ENCODE measurements around the gene HECA. TPM values are rescaled to one million over a fixed set of nuclear protein-coding genes. Genes with fewer than 3 reads are reported as not detected.
"Not testable (repeated sequence)": the region's sequence is repeated elsewhere in the genome, so short reads cannot be mapped to it uniquely, and the experiment has no call there.

HECA gene, protein sequence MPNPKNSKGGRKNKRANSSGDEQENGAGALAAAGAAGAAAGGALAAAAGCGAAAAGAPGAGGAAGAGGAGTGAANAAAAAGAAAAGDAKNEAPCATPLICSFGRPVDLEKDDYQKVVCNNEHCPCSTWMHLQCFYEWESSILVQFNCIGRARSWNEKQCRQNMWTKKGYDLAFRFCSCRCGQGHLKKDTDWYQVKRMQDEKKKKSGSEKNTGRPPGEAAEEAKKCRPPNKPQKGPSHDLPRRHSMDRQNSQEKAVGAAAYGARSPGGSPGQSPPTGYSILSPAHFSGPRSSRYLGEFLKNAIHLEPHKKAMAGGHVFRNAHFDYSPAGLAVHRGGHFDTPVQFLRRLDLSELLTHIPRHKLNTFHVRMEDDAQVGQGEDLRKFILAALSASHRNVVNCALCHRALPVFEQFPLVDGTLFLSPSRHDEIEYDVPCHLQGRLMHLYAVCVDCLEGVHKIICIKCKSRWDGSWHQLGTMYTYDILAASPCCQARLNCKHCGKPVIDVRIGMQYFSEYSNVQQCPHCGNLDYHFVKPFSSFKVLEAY
- total RNA-seq (2014; rRNA removed; shearing (Covaris generic)): 7.5 and 10.8 TPM in 2 replicates

DNA sequence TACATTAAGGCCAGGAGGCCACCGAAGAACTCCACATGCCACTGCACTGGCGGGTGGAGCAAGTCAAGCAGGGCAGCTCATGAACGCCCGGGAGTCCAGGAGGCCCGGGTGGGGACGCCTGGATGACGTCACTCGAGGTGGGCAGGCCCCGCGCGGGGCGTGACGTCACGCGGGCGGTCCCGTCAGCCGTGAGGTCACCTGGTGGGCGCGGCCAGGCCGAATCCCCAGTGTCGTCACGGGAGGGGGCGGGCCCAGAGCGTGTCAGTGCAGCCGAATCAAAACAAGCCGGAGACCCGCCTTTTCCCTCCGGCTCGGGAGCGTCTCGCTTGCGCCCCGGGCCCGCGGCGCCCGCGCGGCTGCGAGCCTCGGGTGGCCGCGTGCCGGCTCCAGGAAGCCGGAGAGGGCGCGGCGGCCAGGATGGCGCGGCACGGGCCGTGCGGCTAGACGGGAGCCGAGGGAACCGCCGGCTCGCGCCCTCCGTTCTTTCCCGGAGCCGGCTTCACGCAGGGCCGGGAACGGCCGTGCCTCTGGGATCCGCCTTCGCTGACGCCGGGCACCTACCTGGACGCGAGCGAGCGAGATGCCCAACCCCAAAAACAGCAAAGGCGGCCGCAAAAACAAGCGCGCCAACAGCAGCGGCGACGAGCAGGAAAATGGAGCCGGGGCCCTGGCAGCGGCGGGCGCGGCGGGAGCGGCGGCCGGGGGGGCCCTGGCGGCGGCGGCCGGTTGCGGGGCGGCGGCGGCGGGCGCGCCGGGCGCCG, at the start of gene HECA:
Gene HECA (plus strand): TSS at position 264 of the 761 bp plus-strand sequence. CDS start 317 bp downstream, at position 581.
- DNase-seq (ENCODE audit: low spot score): peak; percentile 84

DNA sequence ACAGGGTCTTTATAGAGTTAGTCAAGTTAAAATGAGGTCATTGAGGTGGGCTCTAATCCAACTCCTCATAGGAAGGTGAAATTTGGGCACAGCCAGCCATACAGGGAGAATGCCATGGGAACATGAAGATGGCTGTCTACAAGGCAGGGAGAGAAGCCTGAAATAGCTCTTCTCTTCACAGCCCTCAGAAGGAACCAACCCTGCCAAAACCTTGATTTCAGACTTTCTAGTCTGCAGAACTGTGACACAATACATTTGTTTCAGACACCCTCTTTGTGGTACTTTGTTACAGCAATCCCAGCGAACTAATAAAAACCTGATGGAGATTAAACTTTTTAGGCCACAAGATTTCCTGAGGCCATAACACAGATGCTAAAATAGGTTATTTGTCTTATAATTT, 43.1 kb upstream of the HECA start:
- DNase-seq (ENCODE audit: low spot score): no peak

DNA sequence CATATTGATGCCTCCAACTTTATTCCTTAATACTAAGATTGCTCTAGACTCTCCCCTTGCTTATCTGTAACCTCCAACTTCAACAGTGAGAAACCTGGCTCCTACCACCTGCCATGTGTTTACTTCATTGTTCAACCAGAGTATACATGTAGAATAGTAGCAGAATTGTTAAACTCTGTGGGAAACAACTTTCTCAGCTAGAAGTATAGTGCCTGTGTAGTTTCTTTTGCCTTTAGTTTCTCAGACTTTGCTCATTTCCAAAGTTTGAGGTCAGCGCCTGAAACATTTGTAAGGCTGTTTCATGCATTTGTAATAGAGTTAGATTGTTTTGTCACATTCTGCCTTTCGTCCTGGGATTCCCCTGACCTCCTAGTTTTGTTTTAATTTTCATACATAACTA, 34.9 kb upstream of the HECA start:
- DNase-seq (ENCODE audit: low spot score): no peak

DNA sequence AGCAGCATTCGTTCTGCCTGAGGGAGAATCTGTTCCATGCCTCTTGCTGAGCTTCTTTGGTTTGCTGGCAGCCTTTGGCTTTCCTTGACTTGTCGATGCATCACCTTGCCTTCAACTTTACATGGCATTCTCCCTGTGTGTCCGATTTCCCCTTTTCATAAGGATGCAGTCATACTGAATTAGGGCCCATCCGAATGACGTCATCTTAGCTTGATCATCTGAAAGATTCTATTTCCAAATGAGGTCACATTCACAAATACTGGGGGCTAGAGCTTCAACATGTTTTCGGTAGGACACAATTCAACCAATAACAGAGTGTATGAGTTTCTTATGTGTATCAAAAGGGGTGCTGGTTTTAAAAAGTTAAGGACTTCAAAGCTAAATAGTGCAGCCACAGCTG, 27.8 kb upstream of the HECA start:
- DNase-seq (ENCODE audit: low spot score): no peak

DNA sequence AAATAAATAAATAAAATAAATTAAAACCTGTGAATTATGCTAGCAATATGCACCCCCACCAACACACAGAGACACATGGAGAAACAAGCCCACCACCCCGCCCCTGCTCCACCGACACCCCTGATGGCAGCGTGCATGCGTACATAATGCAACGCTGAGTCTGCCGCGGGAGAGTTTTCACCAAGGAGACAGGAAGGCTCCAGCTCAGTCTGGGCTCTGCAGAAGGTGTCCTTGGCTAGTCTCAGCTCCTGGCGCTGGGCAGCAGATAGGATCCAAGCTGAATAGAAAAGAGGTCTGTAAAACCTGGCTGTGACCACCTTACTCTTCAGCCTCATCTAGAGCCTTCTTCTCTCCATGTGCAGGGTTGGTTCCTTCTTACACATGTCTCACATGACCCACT, 26.5 kb upstream of the HECA start:
- no peak for DNase-seq (ENCODE audit: low spot score)

DNA sequence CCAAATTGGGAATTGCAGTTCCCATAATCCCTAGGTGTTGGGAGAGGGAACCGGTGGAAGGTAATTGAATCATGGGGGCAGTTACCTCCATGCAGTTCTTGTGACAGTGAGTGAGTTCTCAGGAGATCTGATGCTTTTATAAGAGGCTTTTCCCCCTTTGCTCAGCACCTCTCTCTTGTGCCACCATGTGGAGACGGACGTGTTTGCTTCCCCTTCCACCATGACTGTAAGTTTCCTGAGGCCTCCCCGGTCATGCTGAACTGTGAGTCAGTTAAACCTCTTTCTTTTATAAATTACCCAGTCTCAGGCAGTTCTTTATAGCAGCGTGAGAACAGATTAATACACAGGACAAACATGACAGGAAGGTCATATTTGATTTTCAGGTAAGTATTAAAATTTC, 25.3 kb upstream of the HECA start:
- DNase-seq (ENCODE audit: low spot score): no peak

DNA sequence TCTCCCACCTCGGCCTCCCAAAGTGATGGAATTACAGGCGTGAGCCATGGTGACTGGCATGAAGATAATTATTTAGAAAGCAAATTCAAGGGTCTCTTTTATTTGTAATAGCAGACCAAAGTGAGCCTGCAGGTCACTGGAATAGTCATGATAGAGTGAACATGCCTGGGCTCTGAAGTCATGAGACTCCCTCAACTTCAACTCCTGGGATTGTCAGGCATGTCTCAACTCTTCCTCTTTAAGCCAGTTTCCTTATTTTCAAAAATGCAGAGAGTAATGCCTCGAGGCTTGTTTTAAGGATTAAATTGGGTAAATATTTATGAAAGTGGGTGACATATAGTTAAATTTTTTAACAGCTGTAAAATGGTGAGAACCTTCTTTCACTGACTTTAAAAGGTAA, 22.7 kb upstream of the HECA start:
- no peak for DNase-seq (ENCODE audit: low spot score)

DNA sequence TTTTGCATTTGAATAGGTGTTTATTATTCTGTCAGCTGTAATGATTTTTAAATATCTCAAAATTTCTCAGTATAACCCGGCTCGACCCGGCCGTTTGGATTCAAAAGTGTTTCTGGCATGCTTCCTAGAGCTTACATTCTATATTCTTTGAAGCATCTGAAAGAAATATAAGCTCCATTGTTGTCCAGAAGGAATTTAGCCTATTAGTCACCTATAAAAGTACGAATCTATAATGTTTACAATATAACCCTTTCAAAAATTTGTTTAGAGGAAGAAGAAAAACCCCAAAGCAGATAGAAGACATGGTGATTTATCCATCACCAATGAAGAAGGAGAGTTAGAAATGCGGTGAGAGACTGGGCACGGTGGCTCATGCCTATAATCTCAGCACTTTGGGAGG, 22.3 kb upstream of the HECA start:
- DNase-seq (ENCODE audit: low spot score): no peak

DNA sequence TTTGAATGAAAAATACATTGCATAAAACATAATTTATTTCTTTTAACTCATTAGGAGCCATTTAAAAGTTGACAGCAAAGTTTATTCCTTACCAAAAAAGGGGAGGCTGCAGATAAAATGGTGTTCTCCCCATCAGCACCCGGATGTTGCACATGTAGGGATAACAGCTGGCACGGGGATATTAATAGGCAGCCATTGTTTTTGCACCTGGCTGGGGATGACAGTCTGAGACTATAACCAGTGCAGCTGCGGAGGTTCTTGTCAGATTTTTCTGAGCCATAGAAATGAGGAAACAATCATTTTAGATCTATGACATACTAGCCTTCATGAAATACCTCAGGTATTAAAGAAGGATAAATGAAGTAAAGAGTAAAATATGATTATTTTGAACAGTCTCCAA, 20.1 kb upstream of the HECA start:
- DNase-seq (ENCODE audit: low spot score): no peak

DNA sequence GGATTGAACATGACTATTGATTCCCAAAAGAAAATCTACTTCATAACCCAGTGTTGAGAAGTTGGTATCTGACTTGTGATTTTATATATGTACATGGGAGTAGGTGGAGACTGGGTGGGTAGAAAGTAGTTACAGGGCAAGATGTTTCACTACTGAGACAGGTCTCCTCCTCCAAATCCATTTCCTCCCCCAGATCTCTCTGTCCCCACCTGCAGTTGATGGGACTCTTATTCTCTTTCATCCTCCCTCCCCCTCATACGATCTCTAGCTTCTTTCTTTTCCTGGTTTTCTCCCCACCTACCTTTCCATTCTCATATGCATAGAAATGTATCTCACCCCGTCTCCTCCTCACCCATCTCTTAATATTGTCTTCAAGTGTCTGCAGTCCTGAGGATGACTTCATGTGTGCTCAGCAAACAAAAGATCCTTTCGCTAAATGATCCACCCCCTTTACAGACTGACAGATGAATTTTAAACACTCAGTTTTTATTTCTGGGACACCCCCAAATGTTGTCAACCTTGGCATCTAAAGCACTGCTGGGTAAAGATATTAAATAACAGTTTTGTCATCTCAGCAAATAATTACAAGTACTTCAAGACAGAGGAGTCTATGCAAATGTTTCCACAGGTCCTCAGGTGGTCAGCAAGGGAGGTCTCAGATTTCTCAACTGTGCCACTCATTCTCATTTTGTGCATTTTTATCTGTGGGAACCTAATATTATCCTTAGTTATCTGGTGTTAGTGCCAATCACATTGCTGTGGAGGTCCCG, 18.7 kb upstream of the HECA start:
- DNase-seq (ENCODE audit: low spot score): no peak

DNA sequence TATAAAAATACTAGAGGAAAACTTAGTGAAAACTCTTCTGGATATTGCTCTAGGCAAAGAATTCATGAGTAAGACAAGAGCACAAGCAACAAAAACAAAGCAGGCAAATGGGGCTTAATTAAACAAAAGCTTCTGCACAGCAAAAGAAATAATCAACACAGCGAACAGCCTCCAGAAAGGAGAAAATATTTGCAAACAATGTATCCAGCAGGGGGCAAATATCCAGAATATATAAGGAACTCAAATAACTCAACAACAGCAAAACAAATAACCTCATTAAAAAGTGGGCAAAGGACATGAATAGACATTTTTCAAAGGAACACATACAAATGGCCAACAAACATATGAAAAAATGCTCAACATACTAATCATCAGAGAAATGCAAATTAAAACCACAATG, 17.1 kb upstream of the HECA start:
- no peak for DNase-seq (ENCODE audit: low spot score)

DNA sequence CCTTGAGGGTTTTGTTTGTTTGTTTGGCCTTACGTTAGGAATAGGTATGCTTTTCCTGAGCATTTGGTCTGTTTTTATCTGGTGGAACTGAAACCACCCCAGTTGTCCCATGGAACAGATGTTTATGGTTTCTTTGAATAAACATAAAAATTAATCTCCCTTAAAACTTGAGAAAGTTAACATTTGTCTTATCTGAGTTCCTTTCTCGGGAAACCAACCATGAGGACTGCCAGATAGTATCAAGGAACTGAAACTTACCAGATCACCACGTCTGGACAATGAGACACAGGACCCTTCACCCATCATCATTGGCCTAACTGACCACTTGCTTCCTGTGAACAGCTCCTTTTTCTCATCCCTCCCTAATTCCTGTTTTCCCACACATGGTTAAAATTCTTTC, 15.3 kb upstream of the HECA start:
- DNase-seq (ENCODE audit: low spot score): no peak

DNA sequence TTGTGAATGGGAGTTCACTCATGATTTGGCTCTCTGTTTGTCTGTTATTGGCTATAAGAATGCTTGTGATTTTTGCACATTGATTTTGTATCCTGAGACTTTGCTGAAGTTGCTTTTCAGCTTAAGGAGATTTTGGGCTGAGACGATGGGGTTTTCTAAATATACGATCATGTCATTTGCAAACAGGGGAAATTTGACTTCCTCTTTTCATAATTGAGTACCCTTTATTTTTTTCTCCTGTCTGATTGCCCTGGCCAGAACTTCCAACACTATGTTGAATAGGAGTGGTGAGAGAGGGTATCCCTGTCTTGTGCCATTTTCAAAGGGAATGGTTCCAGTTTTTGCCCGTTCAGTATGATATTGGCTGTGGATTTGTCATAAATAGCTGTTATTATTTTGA, 12.1 kb upstream of the HECA start:
- not testable (repeated sequence) for DNase-seq (ENCODE audit: low spot score)

DNA sequence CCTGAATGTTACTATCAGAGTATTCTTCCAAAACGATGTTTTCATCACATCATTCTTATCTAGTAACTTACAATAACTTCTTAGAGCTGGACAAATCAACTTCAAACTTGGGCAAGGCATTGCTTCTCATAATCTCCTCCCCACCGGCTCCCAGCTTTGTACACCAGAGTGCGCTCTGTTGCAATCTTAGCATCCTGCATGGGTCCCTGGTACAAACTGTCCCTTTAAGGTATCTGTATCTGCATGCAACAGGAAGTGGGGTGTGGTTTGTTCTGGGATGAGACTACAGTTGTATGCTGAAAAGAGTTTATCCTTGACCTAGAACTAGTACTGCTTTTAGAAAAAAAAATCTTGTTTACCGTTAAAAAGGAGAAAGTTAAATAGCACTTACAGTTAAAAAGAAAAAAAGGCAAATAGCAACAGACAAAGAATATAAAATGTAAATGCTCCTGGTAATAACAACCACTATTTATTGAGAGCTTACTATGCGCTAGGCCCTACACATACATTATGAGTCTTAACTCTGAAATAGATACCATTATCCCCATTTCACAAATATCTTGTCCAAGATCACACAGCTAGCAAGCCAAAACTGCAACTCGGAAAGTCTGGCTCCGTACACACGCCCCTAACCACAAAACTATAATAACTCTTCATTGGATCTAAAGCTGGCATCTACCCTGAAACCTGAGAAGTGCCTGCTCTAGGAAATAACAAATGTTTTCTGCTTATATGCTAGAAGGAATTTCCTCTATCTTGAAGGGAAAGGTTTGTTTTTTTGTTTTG, 9.8 kb upstream of the HECA start:
- DNase-seq (ENCODE audit: low spot score): peak; percentile 76

DNA sequence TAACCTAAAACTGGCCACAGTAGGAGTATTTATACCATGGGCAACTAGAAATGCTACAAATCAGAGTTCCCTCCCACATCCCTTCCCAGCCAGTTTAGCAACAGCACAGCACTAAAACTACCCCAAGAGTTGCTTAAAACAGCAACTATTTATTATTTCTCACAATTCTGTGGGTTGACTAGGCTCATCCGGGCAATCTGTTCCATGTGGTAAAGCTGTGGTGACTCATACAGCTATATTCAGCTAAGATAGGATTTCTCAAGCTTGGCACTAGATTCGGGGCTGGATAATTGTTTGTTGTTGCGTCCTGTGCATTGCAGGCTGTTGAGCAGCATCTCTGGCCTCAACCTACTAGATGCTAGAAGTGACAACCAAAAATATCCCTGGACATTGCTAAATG, 8.6 kb upstream of the HECA start:
- DNase-seq (ENCODE audit: low spot score): no peak

DNA sequence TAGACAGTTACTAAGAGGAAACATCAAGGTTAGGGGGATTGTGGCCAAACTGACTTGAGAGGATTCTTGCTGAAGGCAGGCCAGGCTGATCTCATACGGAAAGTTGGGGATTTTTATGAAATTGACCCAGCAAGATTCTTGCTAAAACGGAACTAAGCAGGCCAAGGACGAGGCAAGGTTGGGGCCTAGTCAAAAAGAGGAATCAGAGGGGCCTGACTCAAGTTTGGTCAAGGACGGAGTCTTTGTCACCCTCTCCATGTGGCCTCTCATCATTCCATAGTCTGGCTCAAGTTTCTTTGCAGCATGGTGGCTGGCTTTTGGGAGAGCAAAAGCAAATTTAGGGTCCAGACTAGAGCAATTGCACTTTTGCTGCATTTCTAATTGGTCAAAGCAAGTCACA, 7.9 kb upstream of the HECA start:
- no peak for DNase-seq (ENCODE audit: low spot score)

DNA sequence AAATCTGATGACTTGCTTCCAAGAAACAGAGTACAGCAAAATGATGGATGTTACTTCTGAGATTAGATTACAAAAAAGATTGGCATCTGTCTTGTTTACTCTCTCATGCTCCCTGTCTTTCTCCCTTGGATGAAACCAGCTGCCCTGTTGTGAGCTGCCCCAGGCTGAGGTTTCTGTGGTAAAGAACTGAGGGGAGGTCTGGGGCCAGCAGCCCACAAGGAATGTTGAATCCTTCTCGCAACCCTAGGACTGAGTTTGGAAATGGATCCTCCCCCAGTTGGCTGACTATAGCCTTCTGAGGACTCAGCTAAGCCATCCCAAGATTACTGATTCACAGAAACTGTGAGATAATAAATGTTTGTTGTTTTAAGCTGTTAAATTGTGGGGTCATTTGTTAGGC, 5.6 kb upstream of the HECA start:
- no peak for DNase-seq (ENCODE audit: low spot score)

DNA sequence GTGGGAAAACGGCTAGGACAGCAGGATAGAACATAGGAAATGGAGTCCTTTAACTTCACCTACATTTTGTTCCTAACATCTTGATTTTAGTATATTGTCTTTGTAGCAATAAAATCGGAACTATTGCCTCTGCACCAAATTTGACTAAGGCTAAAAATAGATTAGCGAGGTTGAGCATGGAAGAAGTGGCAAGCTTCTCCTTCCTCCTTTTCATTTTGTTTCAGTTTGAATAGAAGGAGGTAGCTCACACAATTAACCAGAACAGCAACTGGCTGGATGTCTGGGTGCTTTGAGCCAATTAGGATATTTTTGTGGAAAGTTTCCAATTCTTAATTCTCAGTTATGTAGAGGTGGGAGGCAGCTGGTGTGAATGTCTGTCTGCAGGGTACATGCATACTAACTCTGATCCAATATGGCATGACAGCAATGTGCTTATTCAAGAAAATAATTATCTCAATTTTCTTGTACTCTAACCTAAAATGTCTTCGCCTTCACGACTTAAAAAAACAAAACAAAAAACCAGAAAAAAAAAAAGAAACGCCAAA, 3.1 kb upstream of the HECA start:
- DNase-seq (ENCODE audit: low spot score): no peak

DNA sequence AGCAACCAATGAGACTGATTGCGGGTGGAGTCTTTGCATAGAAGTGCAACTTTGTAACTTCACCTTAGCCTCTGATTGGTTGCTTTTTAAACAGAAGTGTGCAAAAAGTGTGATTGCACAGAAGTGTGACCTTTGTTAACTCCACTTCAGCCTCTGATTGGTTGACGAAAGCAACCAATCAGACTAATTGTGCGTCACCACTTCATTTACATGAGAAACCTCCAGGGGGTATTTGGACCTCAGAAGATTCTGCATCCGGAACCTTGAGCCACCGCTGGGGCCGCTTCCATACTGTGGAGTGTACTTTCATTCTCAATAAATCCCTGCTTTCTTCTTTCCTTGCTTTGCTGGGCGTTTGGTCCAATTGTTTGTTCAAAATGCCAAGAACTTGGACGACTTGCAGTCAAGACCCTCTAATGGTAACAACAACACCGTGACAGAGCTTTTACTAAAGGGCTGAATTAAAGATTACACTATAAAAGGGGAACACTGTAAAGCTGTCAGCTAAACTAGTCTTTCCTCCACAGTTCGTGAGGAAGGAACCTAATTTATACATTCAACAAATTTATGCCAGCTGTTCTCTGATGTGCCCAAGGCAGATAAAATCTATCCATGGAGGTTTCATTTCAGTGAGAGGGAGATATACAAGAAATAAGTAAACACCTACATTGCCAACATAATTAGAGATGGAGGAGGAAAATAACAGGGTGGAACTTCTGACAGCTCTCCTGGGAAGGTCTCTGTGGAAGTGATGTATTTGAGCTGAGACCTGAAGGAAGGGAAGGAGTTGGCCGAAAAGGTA, 1.4 kb upstream of the HECA start:
- no peak for DNase-seq (ENCODE audit: low spot score)

DNA sequence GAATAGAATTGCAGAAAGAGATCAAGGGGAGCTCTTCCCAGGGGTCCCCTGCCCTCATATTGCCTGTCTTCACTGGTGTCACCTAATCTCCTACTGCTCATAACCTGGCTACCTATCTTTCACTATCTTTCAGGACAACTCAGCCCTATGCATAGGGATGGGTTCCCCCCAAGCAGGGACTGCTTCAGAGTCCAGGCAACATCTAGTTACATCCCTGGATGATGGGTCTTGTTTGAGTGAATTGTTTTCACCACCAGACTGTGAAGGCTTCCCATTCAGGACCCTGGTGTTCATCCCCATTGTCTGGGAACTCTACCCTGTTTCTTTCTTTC, 850 bp upstream of the HECA start:
- DNase-seq (ENCODE audit: low spot score): no peak

Measured in A172 (cell line).